ENCODE measurements around the gene TRIM37.
A peak's percentile ranks its signal among the peaks of the same experiment; 100 is the strongest.

Gene TRIM37

GRCh38 chr17:59110973-59111372 lies 4.3 kb upstream of the TRIM37 start:
- H3K27me3 ChIP-seq: no peaks in the 10 kb centered on the region
- peaks cover 8 to 11% of the 10 kb centered on the region in 2 experiments for H3K4me1 ChIP-seq (ENCODE audit: control insufficient read depth in 1 of 2, insufficient read depth in 1 of 2, low read depth in 1 of 2, low read length in 1 of 2)
- H3K9me3 ChIP-seq: no peaks in the 10 kb centered on the region
- H3K36me3 ChIP-seq: peaks cover 11% of the 10 kb centered on the region
- no peak for TF ChIP-seq CTCF (IDR thresholded peaks at IDR 0.05)
- H3K27ac ChIP-seq: no peak overlapping the region
- H3K4me3 ChIP-seq (ENCODE audit: low read depth in 1 of 2, low read length in 1 of 2): no peak overlapping the region

GRCh38 chr17:59108400-59109102 lies 1.9 kb upstream of the TRIM37 start:
- peaks cover 11% of the 10 kb centered on the region for H3K36me3 ChIP-seq
- no peak overlapping the region for H3K27ac ChIP-seq
- no peaks in the 10 kb centered on the region for H3K9me3 ChIP-seq
- H3K27me3 ChIP-seq: no peaks in the 10 kb centered on the region
- TF ChIP-seq CTCF (IDR thresholded peaks at IDR 0.05): no peak
- H3K4me3 ChIP-seq (ENCODE audit: low read depth in 1 of 2, low read length in 1 of 2): no peak overlapping the region
- peaks cover 14 to 17% of the 10 kb centered on the region in 2 experiments for H3K4me1 ChIP-seq (ENCODE audit: control insufficient read depth in 1 of 2, insufficient read depth in 1 of 2, low read depth in 1 of 2, low read length in 1 of 2)

GRCh38 chr17:59107306-59107670 lies 608 bp upstream of the TRIM37 start:
- H3K4me3 ChIP-seq (ENCODE audit: low read depth in 1 of 2, low read length in 1 of 2): peak overlapping the region; percentile 59 to 81
- no peaks in the 10 kb centered on the region for H3K27me3 ChIP-seq
- peaks cover 11% of the 10 kb centered on the region for H3K36me3 ChIP-seq
- no peak for TF ChIP-seq CTCF (IDR thresholded peaks at IDR 0.05)
- H3K9me3 ChIP-seq: no peaks in the 10 kb centered on the region
- H3K27ac ChIP-seq: peak overlapping the region; percentile 86
- peaks cover 14 to 17% of the 10 kb centered on the region in 2 experiments for H3K4me1 ChIP-seq (ENCODE audit: control insufficient read depth in 1 of 2, insufficient read depth in 1 of 2, low read depth in 1 of 2, low read length in 1 of 2)

- Histone ChIP-seq H3K36me3 (no peaks in the 10 kb centered on the region), H3K9me3 (no peaks in the 10 kb centered on the region), H3K4me3 (ENCODE audit: low read depth in 1 of 2, low read length in 1 of 2) (peak overlapping the region; percentile 59 to 81), H3K27me3 (no peaks in the 10 kb centered on the region), H3K4me1 (ENCODE audit: control insufficient read depth in 1 of 2, insufficient read depth in 1 of 2, low read depth in 1 of 2, low read length in 1 of 2) (peaks cover 14 to 17% of the 10 kb centered on the region in 2 experiments), H3K27ac (peak overlapping the region; percentile 86)
- TF ChIP-seq CTCF (IDR thresholded peaks at IDR 0.05): no peak
Measured at GRCh38 chr17:59105852-59106462, 723 bp downstream of the TRIM37 start.

GRCh38 chr17:59101178-59101577 lies 5.5 kb downstream of the TRIM37 start:
- H3K4me1 ChIP-seq (ENCODE audit: control insufficient read depth in 1 of 2, insufficient read depth in 1 of 2, low read depth in 1 of 2, low read length in 1 of 2): peaks cover 7 to 9% of the 10 kb centered on the region in 2 experiments
- no peaks in the 10 kb centered on the region for H3K9me3 ChIP-seq
- H3K36me3 ChIP-seq: no peaks in the 10 kb centered on the region
- no peak overlapping the region for H3K27ac ChIP-seq
- H3K27me3 ChIP-seq: no peaks in the 10 kb centered on the region
- H3K4me3 ChIP-seq (ENCODE audit: low read depth in 1 of 2, low read length in 1 of 2): no peak overlapping the region
- no peak for TF ChIP-seq CTCF (IDR thresholded peaks at IDR 0.05)
